Esophagus squamous epithelium (tissue), 4 donors: ENCODE measurements around the gene CPNE9.

ENCODE experiments used
- CTCF ChIP-seq, 6 experiments: fragments of 450-650 bp in 4 of 6; fragments of 200-600 bp in 2 of 6; sonication (generic) in 2 of 6; IDR thresholded peaks; one replicate each; pipeline ENCODE4 v1.5.1; 2016 to 2019; ENCODE audit warnings: antibody characterized with exemption in 6 of 6, mild to moderate bottlenecking in 4 of 6, moderate library complexity in 4 of 6
- POLR2A ChIP-seq, 4 donors: fragments of 450-650 bp; IDR thresholded peaks; one replicate each; pipeline ENCODE4 v1.6.1; 2017; ENCODE audit warnings: antibody characterized with exemption in 4 of 4, mild to moderate bottlenecking in 4 of 4, moderate library complexity in 3 of 4

DNA sequence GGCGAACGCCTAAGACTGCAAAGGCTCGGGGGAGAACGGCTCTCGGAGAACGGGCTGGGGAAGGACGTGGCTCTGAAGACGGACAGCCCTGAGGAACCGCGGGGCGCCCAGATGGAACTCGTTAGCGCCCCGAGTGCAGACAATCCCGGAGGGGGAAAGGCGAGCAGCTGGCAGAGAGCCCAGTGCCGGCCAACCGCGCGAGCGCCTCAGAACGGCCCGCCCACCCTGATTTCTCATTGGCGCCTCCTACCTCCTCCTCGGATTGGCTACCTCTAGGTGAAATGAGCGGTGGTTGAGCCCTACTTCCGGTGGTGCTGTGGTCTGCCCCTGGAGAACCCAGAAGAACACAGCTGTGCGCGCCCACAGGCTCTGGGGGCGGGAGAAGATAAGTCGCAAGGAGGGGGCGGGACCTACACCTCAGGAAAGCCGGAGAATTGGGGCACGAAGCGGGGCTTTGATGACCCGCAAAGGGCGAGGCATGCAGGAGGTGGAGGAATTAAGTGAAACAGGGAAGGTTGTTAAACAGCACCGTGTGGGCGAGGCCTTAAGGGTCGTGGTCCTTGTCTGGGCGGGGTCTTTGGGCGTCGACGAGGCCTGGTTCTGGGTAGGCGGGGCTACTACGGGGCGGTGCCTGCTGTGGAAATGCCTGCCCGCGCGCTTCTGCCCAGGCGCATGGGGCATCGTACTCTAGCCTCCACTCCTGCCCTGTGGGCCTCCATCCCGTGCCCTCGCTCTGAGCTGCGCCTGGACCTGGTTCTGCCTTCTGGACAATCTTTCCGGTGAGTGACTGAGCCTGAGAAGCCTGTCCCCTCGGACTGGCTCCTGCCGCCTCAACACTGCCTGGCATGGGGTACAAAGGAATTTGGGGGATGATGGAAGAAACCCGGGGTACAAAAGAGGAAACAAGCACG, 46.3 kb downstream of the CPNE9 start, which contains the start of gene OGG1:
- TF ChIP-seq CTCF (IDR thresholded peaks at IDR 0.05) (peak in 1 of 6 experiments; percentile 29), POLR2A (IDR thresholded peaks at IDR 0.05) (peak in 3 of 4 donors; percentile 3 to 43 (median 12))
